ENCODE results near the gene SETD5. TPM values are rescaled to one million over a fixed set of nuclear protein-coding genes. Genes with fewer than 3 reads are reported as not detected.

SETD5 gene
- total RNA-seq, 1 donor from 2014 or later: 150 TPM

GRCh38 chr3:9386501-9387321, 10.7 kb upstream of the SETD5 start:
- intact Hi-C loops (cut with micrococcal nuclease): loop anchor here (1.0 to 5.0 kb wide), 2 partner anchors 10 to 36 kb away; no protein-coding TSS in a partner anchor

GRCh38 chr3:9387322-9387655, 10.1 kb upstream of the SETD5 start:
- intact Hi-C loops (cut with micrococcal nuclease): loop anchor here (1.0 to 5.0 kb wide), 2 partner anchors 9 to 35 kb away; no protein-coding TSS in a partner anchor

GRCh38 chr3:9388142-9388541, 9.3 kb upstream of the SETD5 start:
- intact Hi-C loops (cut with micrococcal nuclease): loop anchor here (5.0 kb wide), 1 partner anchor 34 kb away; no protein-coding TSS in a partner anchor

- intact Hi-C loops (cut with micrococcal nuclease): loop anchor here (5.0 kb wide), 1 partner anchor 34 kb away; no protein-coding TSS in a partner anchor
Observed at GRCh38 chr3:9388562-9389272, 8.7 kb upstream of the SETD5 start.

- intact Hi-C loops (cut with micrococcal nuclease): no loop called here
Observed at GRCh38 chr3:9390265-9390888, 7.0 kb upstream of the SETD5 start.

GRCh38 chr3:9392041-9392440, 5.4 kb upstream of the SETD5 start:
- intact Hi-C loops (cut with micrococcal nuclease): no loop called here

- intact Hi-C loops (cut with micrococcal nuclease): loop anchor here (1.0 to 5.0 kb wide), 13 partner anchors 8 to 853 kb away; partner anchors contain the start of genes EMC3, FANCD2, JAGN1 and MTMR14
Observed at GRCh38 chr3:9395570-9396300, 1.7 kb upstream of the SETD5 start.

- intact Hi-C loops (cut with micrococcal nuclease): loop anchor here (1.0 to 5.0 kb wide), 13 partner anchors 9 to 853 kb away; partner anchors contain the start of genes EMC3, FANCD2, JAGN1 and MTMR14
Observed at GRCh38 chr3:9396301-9396631, 1.1 kb upstream of the SETD5 start.

GRCh38 chr3:9396632-9397331, 633 bp upstream of the SETD5 start:
- intact Hi-C loops (cut with micrococcal nuclease): loop anchor here (1.0 to 5.0 kb wide), 16 partner anchors 9 to 852 kb away; partner anchors contain the start of genes BRK1, BRPF1, CRELD1 and EMC3

GRCh38 chr3:9397906-9398699, 688 bp downstream of the SETD5 start:
- intact Hi-C loops (cut with micrococcal nuclease): loop anchor here (1.0 to 5.0 kb wide), 10 partner anchors 25 to 851 kb away; partner anchors contain the start of genes BRK1, BRPF1, CRELD1 and EMC3

GRCh38 chr3:9398700-9399336, 1.4 kb downstream of the SETD5 start:
- intact Hi-C loops (cut with micrococcal nuclease): loop anchor here (1.0 to 5.0 kb wide), 3 partner anchors 24 to 743 kb away; partner anchors contain the start of genes RPUSD3 and VHL

GRCh38 chr3:9399337-9399703, 1.9 kb downstream of the SETD5 start:
- intact Hi-C loops (cut with micrococcal nuclease): loop anchor here (2.0 to 5.0 kb wide), 2 partner anchors 445 to 743 kb away; partner anchors contain the start of genes RPUSD3 and VHL

- intact Hi-C loops (cut with micrococcal nuclease): loop anchor here (2.0 to 5.0 kb wide), 2 partner anchors 445 to 743 kb away; partner anchors contain the start of genes RPUSD3 and VHL
Observed at GRCh38 chr3:9399746-9400145, 2.3 kb downstream of the SETD5 start.

GRCh38 chr3:9400616-9401015, 3.2 kb downstream of the SETD5 start:
- intact Hi-C loops (cut with micrococcal nuclease): no loop called here

GRCh38 chr3:9401986-9402385, 4.6 kb downstream of the SETD5 start:
- intact Hi-C loops (cut with micrococcal nuclease): no loop called here

GRCh38 chr3:9402410-9403228, 5.2 kb downstream of the SETD5 start:
- intact Hi-C loops (cut with micrococcal nuclease): no loop called here

- intact Hi-C loops (cut with micrococcal nuclease): no loop called here
Observed at GRCh38 chr3:9403463-9403862, 6.0 kb downstream of the SETD5 start.

- intact Hi-C loops (cut with micrococcal nuclease): no loop called here
Observed at GRCh38 chr3:9404680-9405079, 7.3 kb downstream of the SETD5 start.
